ENCODE data around the gene DCAF17.

DNA sequence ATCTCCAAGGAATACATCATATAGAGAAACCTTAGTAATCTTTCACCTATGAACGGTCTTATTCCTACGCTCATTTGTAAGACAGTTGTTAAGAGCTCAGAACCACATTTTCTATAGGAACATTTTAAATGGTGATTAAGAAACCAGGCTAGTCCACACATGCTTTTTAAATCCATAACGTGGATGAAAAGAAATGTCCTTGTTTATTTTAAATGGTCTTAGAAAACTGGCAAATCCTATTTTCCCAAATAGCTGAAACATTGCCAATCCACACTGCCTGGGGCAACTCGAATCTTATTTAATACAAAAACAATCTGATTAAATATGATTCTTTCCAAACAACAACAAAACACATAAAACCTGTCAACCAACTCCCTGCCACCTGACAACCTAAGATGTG is 23.9 kb upstream of the DCAF17 start:
- TF ChIP-seq, protein P1, sequence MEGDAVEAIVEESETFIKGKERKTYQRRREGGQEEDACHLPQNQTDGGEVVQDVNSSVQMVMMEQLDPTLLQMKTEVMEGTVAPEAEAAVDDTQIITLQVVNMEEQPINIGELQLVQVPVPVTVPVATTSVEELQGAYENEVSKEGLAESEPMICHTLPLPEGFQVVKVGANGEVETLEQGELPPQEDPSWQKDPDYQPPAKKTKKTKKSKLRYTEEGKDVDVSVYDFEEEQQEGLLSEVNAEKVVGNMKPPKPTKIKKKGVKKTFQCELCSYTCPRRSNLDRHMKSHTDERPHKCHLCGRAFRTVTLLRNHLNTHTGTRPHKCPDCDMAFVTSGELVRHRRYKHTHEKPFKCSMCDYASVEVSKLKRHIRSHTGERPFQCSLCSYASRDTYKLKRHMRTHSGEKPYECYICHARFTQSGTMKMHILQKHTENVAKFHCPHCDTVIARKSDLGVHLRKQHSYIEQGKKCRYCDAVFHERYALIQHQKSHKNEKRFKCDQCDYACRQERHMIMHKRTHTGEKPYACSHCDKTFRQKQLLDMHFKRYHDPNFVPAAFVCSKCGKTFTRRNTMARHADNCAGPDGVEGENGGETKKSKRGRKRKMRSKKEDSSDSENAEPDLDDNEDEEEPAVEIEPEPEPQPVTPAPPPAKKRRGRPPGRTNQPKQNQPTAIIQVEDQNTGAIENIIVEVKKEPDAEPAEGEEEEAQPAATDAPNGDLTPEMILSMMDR (conservative IDR thresholded peaks at IDR 0.05; ENCODE audit: low read depth, low read length): no peak
- TF ChIP-seq EZH2phosphoT487 (IDR thresholded peaks at IDR 0.05; ENCODE audit: borderline replicate concordance, low read length): no peak
- no peak for TF ChIP-seq EZH2 (IDR thresholded peaks at IDR 0.05; ENCODE audit: low read length, unreplicated experiment)

Data from PC-3 (cell line).